ENCODE data around the gene GNG7. TPM values are rescaled to one million over a fixed set of nuclear protein-coding genes. Genes with fewer than 3 reads are reported as not detected.

GNG7 gene
- total RNA-seq, 1 donor from 2014 or later: 11.3 TPM

DNA sequence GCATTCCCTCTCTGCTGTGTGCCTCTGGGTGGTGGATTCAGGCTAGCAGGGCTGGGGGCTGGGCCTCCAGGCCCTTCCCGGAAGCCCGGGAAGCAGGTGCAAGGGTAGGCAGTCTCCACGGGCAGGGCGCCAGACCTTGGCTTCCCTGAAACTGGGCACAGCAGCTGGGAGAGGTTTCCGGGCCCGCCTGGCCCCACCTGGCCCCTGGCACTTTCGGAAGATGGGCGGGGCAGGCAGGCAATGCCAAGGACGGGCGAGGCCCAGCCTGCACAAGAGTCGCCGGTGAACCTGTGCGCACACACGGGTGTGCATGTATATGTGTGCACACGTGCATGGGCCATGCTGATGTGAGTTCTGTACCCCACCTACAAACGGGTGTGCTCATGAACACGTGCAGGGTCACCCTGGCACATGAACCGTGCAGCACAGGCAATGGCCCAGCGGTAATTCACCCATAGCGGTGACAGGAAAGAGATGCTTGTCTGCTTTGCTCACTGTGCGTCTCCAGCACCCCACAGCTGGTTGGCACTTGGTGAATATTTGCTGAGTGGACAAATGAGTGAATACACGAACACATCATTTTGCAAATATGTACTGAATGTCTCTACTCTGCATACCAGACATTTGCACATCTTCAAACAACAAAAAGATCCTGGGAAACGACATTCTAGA is 211.2 kb downstream of the GNG7 start:
- Mint-ChIP-seq H3K27me3 (peaks cover 43% of the 10 kb centered on the region), H3K9me3 (ENCODE audit: low read depth) (no peaks in the 10 kb centered on the region), H3K27ac (no peak overlapping the region), H3K36me3 (ENCODE audit: insufficient read depth) (no peaks in the 10 kb centered on the region), H3K4me3 (ENCODE audit: low read depth) (no peak overlapping the region), H3K4me1 (ENCODE audit: low read depth) (peaks cover 4% of the 10 kb centered on the region)
- TF ChIP-seq, protein P1, sequence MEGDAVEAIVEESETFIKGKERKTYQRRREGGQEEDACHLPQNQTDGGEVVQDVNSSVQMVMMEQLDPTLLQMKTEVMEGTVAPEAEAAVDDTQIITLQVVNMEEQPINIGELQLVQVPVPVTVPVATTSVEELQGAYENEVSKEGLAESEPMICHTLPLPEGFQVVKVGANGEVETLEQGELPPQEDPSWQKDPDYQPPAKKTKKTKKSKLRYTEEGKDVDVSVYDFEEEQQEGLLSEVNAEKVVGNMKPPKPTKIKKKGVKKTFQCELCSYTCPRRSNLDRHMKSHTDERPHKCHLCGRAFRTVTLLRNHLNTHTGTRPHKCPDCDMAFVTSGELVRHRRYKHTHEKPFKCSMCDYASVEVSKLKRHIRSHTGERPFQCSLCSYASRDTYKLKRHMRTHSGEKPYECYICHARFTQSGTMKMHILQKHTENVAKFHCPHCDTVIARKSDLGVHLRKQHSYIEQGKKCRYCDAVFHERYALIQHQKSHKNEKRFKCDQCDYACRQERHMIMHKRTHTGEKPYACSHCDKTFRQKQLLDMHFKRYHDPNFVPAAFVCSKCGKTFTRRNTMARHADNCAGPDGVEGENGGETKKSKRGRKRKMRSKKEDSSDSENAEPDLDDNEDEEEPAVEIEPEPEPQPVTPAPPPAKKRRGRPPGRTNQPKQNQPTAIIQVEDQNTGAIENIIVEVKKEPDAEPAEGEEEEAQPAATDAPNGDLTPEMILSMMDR (IDR thresholded peaks at IDR 0.05; ENCODE audit: unreplicated experiment): no peak
- DNase-seq (ENCODE audit: low spot score, unreplicated experiment): no peak

DNA sequence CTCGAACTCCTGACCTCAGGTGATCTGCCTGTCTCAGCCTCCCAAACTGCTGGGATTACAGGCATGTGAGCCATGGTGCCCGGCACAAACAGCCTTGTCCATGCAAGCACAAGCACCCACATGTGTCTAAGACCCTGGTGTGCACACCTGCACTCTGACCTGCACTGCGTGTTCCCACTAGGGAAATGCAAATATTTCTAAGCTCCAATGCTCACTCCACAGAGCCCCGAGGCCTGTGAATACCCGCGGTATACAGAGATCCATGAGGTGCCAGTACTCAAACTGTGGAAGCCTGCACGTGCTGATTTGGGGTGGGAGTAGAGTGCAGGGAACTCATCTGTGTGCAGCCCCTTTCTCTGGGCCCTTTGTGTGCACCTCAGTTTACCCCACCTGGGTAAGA is 211.8 kb downstream of the GNG7 start:
- Mint-ChIP-seq H3K4me1 (ENCODE audit: low read depth) (no peaks in the 10 kb centered on the region), H3K36me3 (ENCODE audit: insufficient read depth) (no peaks in the 10 kb centered on the region), H3K27ac (no peak overlapping the region), H3K27me3 (peaks cover 46% of the 10 kb centered on the region), H3K9me3 (ENCODE audit: low read depth) (no peaks in the 10 kb centered on the region), H3K4me3 (ENCODE audit: low read depth) (no peak overlapping the region)
- no peak for DNase-seq (ENCODE audit: low spot score, unreplicated experiment)
- TF ChIP-seq, protein P1 (IDR thresholded peaks at IDR 0.05; ENCODE audit: unreplicated experiment): no peak

DNA sequence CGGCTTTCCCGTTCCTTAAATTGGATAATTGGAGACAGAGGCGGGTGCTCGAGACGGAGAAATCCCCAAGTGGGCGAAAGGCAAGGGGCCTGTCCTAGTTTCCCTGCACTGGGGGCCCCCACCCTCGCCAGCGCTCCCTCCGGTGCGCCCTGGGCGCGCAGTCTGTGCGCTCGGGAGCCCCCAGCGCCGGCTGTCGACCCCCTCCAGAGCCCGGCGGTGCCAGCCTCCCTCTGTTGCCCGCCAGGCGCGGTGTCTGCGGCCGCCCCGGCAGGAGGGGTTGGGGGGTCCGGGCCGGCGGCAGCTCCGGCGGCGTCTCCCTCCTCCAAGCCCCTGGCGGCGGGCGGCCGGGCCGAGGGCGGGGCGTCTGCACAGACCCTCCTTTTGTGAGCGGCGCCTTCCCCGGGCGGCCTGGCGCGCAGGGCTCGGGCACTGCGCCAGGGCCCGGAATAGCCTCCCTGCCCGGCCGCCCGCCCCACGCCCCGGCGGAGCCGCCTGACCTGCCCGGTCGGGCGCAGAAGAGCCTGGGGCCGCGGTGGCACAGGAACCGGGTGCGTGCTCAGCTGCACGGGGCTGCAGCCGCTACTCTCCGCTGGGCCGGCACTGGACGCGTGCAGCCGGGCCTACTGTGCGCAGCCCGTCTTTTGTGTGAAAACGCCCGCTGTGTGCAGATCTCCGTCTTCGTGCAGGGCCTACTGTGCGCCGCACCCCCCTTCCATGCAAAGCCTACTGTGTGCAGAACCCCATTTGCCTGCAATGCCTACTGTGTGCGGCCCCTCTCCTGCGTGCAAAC is 213.4 kb downstream of the GNG7 start:
- H3K4me3 Mint-ChIP-seq (ENCODE audit: low read depth): no peak overlapping the region
- no peaks in the 10 kb centered on the region for H3K9me3 Mint-ChIP-seq (ENCODE audit: low read depth)
- peaks cover 50% of the 10 kb centered on the region for H3K27me3 Mint-ChIP-seq
- TF ChIP-seq, protein P1 (IDR thresholded peaks at IDR 0.05; ENCODE audit: unreplicated experiment): no peak
- H3K4me1 Mint-ChIP-seq (ENCODE audit: low read depth): no peaks in the 10 kb centered on the region
- no peaks in the 10 kb centered on the region for H3K36me3 Mint-ChIP-seq (ENCODE audit: insufficient read depth)
- no peak overlapping the region for H3K27ac Mint-ChIP-seq
- DNase-seq (ENCODE audit: low spot score, unreplicated experiment): peak; percentile 32

DNA sequence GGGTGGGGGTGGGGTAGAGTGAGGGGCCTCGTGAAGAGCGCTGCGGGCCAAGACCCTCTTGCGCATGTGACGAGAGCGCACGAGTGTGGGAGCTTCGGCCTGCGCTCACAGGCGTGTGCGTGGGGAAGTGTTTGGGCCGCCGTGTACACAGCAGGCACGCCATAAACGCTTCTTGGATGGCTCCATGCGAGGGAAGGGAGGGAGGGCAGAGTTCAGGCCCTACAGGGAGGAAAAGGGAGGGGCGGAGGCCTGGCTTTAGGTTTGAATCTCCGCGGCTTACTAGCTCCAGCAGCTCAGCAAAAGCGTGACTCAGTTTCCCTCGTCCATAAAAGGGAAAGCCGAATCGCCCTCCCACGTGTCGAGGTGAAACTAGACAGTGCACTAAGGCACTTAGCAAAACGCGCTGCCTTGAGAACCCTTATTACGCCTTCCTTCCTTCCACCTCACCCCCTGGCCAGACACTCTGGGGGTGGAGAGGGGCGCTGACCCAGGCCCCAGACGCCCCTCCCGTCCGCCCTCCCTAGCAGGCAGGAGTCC is 214.0 kb downstream of the GNG7 start:
- Mint-ChIP-seq H3K4me3 (ENCODE audit: low read depth) (no peak overlapping the region), H3K27me3 (peaks cover 44% of the 10 kb centered on the region)

DNA sequence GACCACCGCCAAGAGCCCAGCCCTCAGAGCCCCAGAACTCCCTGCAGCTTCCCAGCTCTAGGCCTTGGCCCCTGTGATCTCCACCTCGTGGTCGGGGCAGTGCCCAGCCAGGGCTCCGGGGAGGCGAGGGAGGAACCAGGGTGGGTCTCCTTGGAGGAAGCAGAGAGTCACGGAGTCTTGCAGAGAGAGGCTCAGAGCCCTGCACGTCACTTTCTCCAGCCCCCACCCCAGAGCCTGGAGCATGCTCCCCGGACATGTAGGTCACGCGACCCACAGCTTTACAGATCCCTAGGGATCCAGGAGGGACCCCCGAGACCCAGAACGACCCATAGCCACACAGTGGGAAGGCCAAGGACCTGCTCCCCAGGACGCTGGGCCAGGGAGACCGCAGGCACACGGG is 214.7 kb downstream of the GNG7 start:
- Mint-ChIP-seq H3K4me1 (ENCODE audit: low read depth) (no peaks in the 10 kb centered on the region), H3K27ac (no peak overlapping the region), H3K4me3 (ENCODE audit: low read depth) (no peak overlapping the region), H3K9me3 (ENCODE audit: low read depth) (peaks cover 4% of the 10 kb centered on the region), H3K36me3 (ENCODE audit: insufficient read depth) (no peaks in the 10 kb centered on the region), H3K27me3 (peaks cover 41% of the 10 kb centered on the region)
- DNase-seq (ENCODE audit: low spot score, unreplicated experiment): no peak
- TF ChIP-seq, protein P1 (IDR thresholded peaks at IDR 0.05; ENCODE audit: unreplicated experiment): no peak

More for the DNA sequence above, 214.0 kb downstream of the GNG7 start:
- no peak for DNase-seq (ENCODE audit: low spot score, unreplicated experiment)
- Mint-ChIP-seq H3K27ac (no peak overlapping the region), H3K9me3 (ENCODE audit: low read depth) (peaks cover 4% of the 10 kb centered on the region), H3K4me1 (ENCODE audit: low read depth) (no peaks in the 10 kb centered on the region), H3K36me3 (ENCODE audit: insufficient read depth) (no peaks in the 10 kb centered on the region)
- TF ChIP-seq, protein P1 (IDR thresholded peaks at IDR 0.05; ENCODE audit: unreplicated experiment): no peak
